Ovary (tissue), 9 donors: ENCODE results near the gene AKIRIN1. TPM values are rescaled to one million over a fixed set of nuclear protein-coding genes. Genes with fewer than 3 reads are reported as not detected.

Experiments used
- DNase-seq, 5 donors: peaks; one replicate each; pipeline ENCODE4 v3.0.0-alpha.2; 2019 to 2020
- H3K27ac ChIP-seq, 2 donors: fragments of 200-600 bp; one replicate each; pipeline versions ENCODE4 v1.5.1 to v1.8.0; 2019 to 2022
- H3K27me3 ChIP-seq: fragments of 200-600 bp; one replicate; pipeline ENCODE4 v1.8.0; 2022
- H3K36me3 ChIP-seq: fragments of 200-600 bp; sonication (generic); one replicate; pipeline ENCODE4 v1.5.1; 2019
- H3K4me1 ChIP-seq: one replicate; pipeline ENCODE4 v1.8.1; 2013; ENCODE audit warnings: mild to moderate bottlenecking, moderate library complexity; ENCODE audit not compliant: insufficient read depth
- H3K4me3 ChIP-seq: fragments of 200-600 bp; sonication (generic); one replicate; pipeline ENCODE4 v1.5.1; 2017
- H3K9me3 ChIP-seq, 2 donors: fragments of 200-600 bp in 1 of 2; sonication (generic) in 1 of 2; one replicate each; pipeline versions ENCODE4 v1.5.1 to v1.8.1; 2013 to 2019; ENCODE audit warnings: mild to moderate bottlenecking in 1 of 2, moderate library complexity in 1 of 2
- EP300 ChIP-seq: sonication (generic); formaldehyde crosslinking; IDR thresholded peaks from one replicate; pipeline ENCODE4 v1.6.1; 2017; ENCODE audit warnings: antibody characterized with exemption
- POLR2A ChIP-seq: fragments of 450-650 bp; IDR thresholded peaks from one replicate; pipeline ENCODE4 v1.6.1; 2017; ENCODE audit warnings: antibody characterized with exemption, mild to moderate bottlenecking, moderate library complexity
- WGBS, 3 donors: extraction: QIAGEN DNeasy Blood & Tissue Kit in 1 of 3; methylation state at CpG; one replicate each; pipeline versions ENCODE4 v1.1.5 to v1.1.7; 2013 to 2017; 5-methylcytosine and 5-hydroxymethylcytosine counted together
- intact Hi-C, 4 donors: fragments of 100-400 bp; cut with DNase I; formaldehyde crosslinking; loops; one replicate each; pipeline versions ENCODE4 v1.11.0 to v1.15.1; 2022 to 2023
- polyA plus RNA-seq, 2 donors: library from polyadenylated mRNA; stranded (reverse); fragments of 200-250 nt in 1 of 2; fragments of 350-450 nt in 1 of 2; fragmentation: Illumina TruSeq in 1 of 2; extraction: RNeasy Lipid Tissue Mini Kit (QIAGEN cat#74804) in 1 of 2; gene quantifications; one replicate each; pipeline ENCODE4 v1.2.3, GENCODE V29; 2013 to 2014
- total RNA-seq, 7 donors: library from RNA; depleted of rRNA in 2 of 7; stranded (reverse); fragments of >200 nt in 2 of 7; fragmentation: NEBNext Ultra II Directional in 3 of 7; extraction: Animal tissue kit (Norgen Biotek cat#: 25700) in 3 of 7; gene quantifications; one replicate each; pipeline versions ENCODE4 v1.1.0 to v1.2.4, GENCODE V29; 2016 to 2023
- TF ChIP-seq, protein P1 (sequence below), 3 donors: fragments of 450-650 bp in 2 of 3; fragments of 200-600 bp in 1 of 3; IDR thresholded peaks; one replicate each; pipeline versions ENCODE4 v1.5.1 to v1.8.0; 2016 to 2022; ENCODE audit warnings: antibody characterized with exemption in 3 of 3, mild to moderate bottlenecking in 1 of 3
- donor health status: DM: no; HTN: no; CAD: no; lungs with moderate emphysema.
- donor health status: DM: no; HTN: no; CAD: no.
- donor health status: Bipolar disorder and iron deficiency.
- donor health status: DM: yes; HTN: yes; CAD: no.
- donor health status: DM: no; HTN: no; CAD: no.
- donor health status: DM: yes; HTN: yes; CAD: no.

The AKIRIN1 gene
- total and polyA plus RNA-seq, 9 donors: 14.9 to 64.6 (median 42.4) TPM

DNA sequence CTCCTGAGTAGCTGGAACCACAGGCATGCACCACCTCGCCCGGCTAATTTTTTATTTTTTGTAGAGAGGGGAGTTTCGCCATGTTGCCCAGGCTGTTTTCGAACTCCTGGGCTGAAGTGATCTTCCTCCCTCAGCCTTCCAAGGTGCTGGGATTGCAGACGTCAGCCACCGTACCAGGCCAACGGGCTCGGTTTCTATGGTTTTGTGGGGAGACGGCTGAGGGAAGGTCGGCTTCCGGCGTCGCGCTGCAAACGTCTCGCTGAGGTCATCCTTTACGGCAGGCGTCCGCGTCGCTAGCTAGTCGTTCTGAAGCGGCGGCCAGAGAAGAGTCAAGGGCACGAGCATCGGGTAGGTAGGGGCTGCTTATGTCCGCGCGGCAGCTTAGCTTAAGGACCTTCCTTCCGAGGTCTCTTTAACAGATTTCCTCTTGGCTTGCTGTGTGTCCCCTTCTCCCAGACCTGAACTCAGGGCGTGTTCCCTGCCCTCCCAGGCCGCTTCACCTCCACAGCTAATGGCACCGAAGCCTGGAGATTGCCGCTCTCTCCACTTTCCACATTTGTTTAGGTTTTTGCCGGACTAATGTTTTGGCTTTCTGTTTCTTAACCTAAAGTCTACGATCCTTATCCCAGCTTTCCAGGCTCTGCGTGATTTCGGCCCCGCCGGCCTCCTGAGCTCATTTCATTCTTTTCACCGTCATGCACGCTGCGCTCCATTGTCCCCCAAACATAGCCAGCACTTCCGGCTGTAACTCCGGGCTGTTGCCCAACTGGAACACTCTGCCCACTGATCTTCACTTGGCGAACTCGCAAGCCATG lies 35.2 kb downstream of the AKIRIN1 start, which contains the start of gene NDUFS5:
Gene NDUFS5, plus strand, starts transcription at position 300 of the 815 bp plus-strand sequence. CDS start 2,375 bp downstream, outside the sequence.
- H3K36me3 ChIP-seq: no peaks in the 10 kb centered on the region
- no peaks in the 10 kb centered on the region for H3K9me3 ChIP-seq
- WGBS, 3 donors: 0% methylated on average over 47 of the region's 47 CpGs
- no peaks in the 10 kb centered on the region for H3K27me3 ChIP-seq
- DNase-seq: peak; percentile 90 to 95 (median 92)
- H3K4me3 ChIP-seq: peak within 1 kb of the TSS; percentile 86
- H3K4me1 ChIP-seq: peaks cover 3% of the 10 kb centered on the region
- intact Hi-C loops: no loop called here
- TF ChIP-seq POLR2A (peak; percentile 96), EP300 (peak; percentile 36)
- TF ChIP-seq, protein P1, sequence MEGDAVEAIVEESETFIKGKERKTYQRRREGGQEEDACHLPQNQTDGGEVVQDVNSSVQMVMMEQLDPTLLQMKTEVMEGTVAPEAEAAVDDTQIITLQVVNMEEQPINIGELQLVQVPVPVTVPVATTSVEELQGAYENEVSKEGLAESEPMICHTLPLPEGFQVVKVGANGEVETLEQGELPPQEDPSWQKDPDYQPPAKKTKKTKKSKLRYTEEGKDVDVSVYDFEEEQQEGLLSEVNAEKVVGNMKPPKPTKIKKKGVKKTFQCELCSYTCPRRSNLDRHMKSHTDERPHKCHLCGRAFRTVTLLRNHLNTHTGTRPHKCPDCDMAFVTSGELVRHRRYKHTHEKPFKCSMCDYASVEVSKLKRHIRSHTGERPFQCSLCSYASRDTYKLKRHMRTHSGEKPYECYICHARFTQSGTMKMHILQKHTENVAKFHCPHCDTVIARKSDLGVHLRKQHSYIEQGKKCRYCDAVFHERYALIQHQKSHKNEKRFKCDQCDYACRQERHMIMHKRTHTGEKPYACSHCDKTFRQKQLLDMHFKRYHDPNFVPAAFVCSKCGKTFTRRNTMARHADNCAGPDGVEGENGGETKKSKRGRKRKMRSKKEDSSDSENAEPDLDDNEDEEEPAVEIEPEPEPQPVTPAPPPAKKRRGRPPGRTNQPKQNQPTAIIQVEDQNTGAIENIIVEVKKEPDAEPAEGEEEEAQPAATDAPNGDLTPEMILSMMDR (IDR thresholded peaks at IDR 0.05): no peak
- peak within 1 kb of the TSS; percentile 92 to 97 for H3K27ac ChIP-seq

DNA sequence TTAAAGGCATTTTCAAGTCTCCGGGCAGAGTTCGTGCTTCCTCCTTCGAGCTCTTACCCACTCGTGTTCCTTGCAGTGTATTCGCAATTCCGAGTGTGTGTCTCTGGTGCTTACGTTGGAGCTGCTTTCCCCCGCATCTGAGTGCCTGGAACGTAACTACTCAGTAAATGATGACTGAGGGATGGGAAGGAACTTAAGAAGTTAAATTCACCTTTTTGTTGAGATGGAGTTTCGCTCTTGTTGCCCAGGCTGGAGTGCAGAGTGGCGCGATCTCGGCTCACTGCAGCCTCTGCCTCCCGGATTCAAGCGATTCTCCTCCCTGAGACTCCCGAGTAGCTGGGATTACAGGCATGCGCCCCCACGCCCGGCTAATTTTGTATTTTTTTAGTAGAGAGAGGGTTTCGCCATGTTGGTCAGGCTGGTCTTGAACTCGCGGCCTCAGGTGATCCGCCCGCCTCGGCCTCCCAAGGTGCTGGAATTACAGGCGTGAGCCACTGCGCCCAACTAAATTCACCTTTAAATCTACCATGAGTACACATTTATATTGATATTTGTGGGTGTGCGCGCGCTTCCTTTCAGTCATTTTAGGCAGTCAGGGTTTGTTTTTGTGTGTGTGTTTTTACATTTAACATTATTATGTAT lies 35.9 kb downstream of the AKIRIN1 start:
- 14 to 26% (median 17%) methylated on average over 30 of the region's 30 CpGs for WGBS, 3 donors
- H3K27ac ChIP-seq: peak overlapping the region; percentile 92 to 97
- no peak for DNase-seq
- H3K4me3 ChIP-seq: peak overlapping the region; percentile 86
- H3K36me3 ChIP-seq: no peaks in the 10 kb centered on the region
- intact Hi-C loops: no loop called here
- no peaks in the 10 kb centered on the region for H3K9me3 ChIP-seq
- TF ChIP-seq, protein P1 (IDR thresholded peaks at IDR 0.05): no peak
- TF ChIP-seq POLR2A (peak; percentile 20), EP300 (no peak)
- H3K4me1 ChIP-seq: peaks cover 3% of the 10 kb centered on the region
- no peaks in the 10 kb centered on the region for H3K27me3 ChIP-seq

DNA sequence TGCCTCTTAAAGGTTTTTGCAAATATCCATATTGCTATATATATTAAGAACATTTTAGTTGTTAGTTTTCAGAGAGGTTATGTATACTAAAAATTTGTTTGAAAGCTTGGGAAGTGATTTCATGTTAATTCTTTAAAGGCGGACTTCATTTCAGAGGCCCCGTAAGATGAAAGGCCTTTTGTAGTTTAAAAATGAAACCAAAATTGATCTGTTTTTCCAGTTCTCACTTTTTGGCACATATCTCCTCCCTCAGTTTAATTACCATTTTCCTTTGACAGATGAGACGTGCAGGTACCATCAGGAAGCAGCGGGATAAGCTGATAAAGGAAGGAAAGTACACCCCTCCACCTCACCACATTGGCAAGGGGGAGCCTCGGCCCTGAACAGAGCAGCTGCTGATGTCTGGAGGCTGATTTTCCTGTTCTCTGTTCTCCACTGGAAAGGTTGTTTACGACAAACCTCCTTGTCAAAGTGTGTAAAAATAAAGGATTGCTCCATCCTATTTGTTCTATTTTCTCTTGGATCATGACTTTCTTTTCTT lies 43.1 kb downstream of the AKIRIN1 start:
- 52 to 70% (median 60%) methylated on average over 6 of the region's 6 CpGs for WGBS, 3 donors
- Histone ChIP-seq H3K4me3 (no peak overlapping the region), H3K9me3 (no peaks in the 10 kb centered on the region), H3K27me3 (no peaks in the 10 kb centered on the region), H3K27ac (no peak overlapping the region), H3K36me3 (no peaks in the 10 kb centered on the region), H3K4me1 (no peaks in the 10 kb centered on the region)
- no peak for DNase-seq
- intact Hi-C loops: loop anchor here in 1 of 4 donors (5.0 kb wide), 1 partner anchor 48 kb away; no protein-coding TSS in a partner anchor
- TF ChIP-seq POLR2A: no peak

DNA sequence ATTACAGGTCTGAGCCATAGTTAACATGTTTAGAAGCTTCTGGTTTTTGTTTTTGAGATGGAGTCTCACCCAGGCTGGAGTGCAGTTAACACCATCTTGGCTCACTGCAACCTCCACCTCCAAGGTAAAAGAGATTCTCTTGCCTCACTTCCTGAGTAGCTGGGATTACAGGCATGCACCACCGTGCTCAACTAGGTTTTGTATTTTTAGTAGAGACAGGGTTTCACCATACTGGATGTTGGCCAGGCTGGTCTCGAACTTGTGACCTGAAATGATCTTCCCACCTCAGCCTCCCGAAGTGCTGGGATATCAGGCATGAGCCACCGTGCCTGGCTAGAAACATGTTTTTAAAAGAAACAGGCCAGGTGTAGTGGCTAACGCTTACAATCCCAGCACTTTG lies 45.6 kb downstream of the AKIRIN1 start:
- WGBS, 3 donors: 80 to 93% (median 84%) methylated on average over 5 of the region's 5 CpGs
- DNase-seq: no peak
- Histone ChIP-seq H3K27ac (no peak overlapping the region), H3K4me1 (no peaks in the 10 kb centered on the region), H3K27me3 (no peaks in the 10 kb centered on the region), H3K36me3 (no peaks in the 10 kb centered on the region), H3K4me3 (no peak overlapping the region), H3K9me3 (no peaks in the 10 kb centered on the region)
- intact Hi-C loops: no loop called here
- no peak for TF ChIP-seq EP300
- TF ChIP-seq, protein P1 (IDR thresholded peaks at IDR 0.05): no peak
- no peak for TF ChIP-seq POLR2A
